Neural cell (in vitro differentiated cells): ENCODE measurements around the gene ADRA2A. TPM values are rescaled to one million over a fixed set of nuclear protein-coding genes. Genes with fewer than 3 reads are reported as not detected.

Source experiments
- H2AFZ ChIP-seq: fragments of 200-600, 300-800 bp; sonication (generic), shearing (Covaris generic); 2 replicates; pipeline ENCODE4 v1.6.0; 2014; ENCODE audit warnings: low read depth, mild to moderate bottlenecking, antibody characterized with exemption, low read length, moderate library complexity
- H3F3A ChIP-seq: fragments of 200-600 bp; shearing (Covaris generic); 2 replicates; pipeline ENCODE4 v1.6.1; 2016; ENCODE audit warnings: mild to moderate bottlenecking, moderate library complexity, mixed read lengths, antibody characterized with exemption, low read length; ENCODE audit not compliant: insufficient read depth, poor library complexity, severe bottlenecking
- H3K27ac ChIP-seq: fragments of 200-600, 300-800 bp; sonication (generic), shearing (Covaris generic); 2 replicates; pipeline ENCODE4 v1.5.1; 2014; ENCODE audit warnings: mild to moderate bottlenecking, low read length, moderate library complexity
- H3K27me3 ChIP-seq: fragments of 300-800, 200-600 bp; sonication (generic), shearing (Covaris generic); 2 replicates; pipeline ENCODE4 v1.6.0; 2014; ENCODE audit warnings: mild to moderate bottlenecking, low read depth, low read length, moderate library complexity; ENCODE audit not compliant: insufficient read depth
- H3K36me3 ChIP-seq: fragments of 300-800, 200-600 bp; sonication (generic), shearing (Covaris generic); 2 replicates; pipeline ENCODE4 v1.5.1; 2014; ENCODE audit warnings: mild to moderate bottlenecking, antibody characterized with exemption, low read length, moderate library complexity; ENCODE audit not compliant: insufficient read depth
- H3K4me2 ChIP-seq: fragments of 300-800, 200-600 bp; sonication (generic), shearing (Covaris generic); 2 replicates; pipeline ENCODE4 v1.6.0; 2014; ENCODE audit warnings: mild to moderate bottlenecking, low read length
- H3K4me3 ChIP-seq: fragments of 300-800, 200-600 bp; sonication (generic), shearing (Covaris generic); 2 replicates; pipeline ENCODE4 v1.5.1; 2014; ENCODE audit warnings: mild to moderate bottlenecking, low read length, moderate library complexity
- H3K79me2 ChIP-seq: fragments of 200-600 bp; shearing (Covaris generic); replicated peaks from 2 replicates; pipeline ENCODE4 v1.6.0; 2014; ENCODE audit warnings: mild to moderate bottlenecking, low read length, moderate library complexity; ENCODE audit not compliant: insufficient read depth
- H3K9ac ChIP-seq: fragments of 300-800, 200-600 bp; sonication (generic), shearing (Covaris generic); 2 replicates; pipeline ENCODE4 v1.6.1; 2016; ENCODE audit warnings: mild to moderate bottlenecking, low read length, mixed read lengths
- H3K9me2 ChIP-seq: fragments of 200-600 bp; shearing (Covaris generic); 2 replicates; pipeline ENCODE4 v1.6.1; 2016; ENCODE audit warnings: mild to moderate bottlenecking, low read length, mixed read lengths; ENCODE audit not compliant: insufficient read depth
- H3K9me3 ChIP-seq: fragments of 200-600, 300-800 bp; sonication (generic), shearing (Covaris generic); 2 replicates; pipeline ENCODE4 v1.6.1; 2016; ENCODE audit warnings: mild to moderate bottlenecking, mixed run types, low read length, moderate library complexity, mixed read lengths
- H4K20me1 ChIP-seq: fragments of 200-600 bp; shearing (Covaris generic); 2 replicates; pipeline ENCODE4 v1.6.1; 2016; ENCODE audit warnings: mild to moderate bottlenecking, mixed run types; ENCODE audit not compliant: insufficient read depth
- EP300 ChIP-seq: fragments of 450-650 bp; conservative IDR thresholded peaks from 2 replicates; pipeline ENCODE4 v1.6.1; 2014; ENCODE audit warnings: antibody characterized with exemption, mild to moderate bottlenecking, moderate library complexity; ENCODE audit not compliant: poor library complexity, severe bottlenecking
- EZH2 ChIP-seq: fragments of 200-600, 300-800 bp; shearing (Covaris generic), sonication (generic); IDR thresholded peaks from 2 replicates; pipeline ENCODE4 v1.6.1; 2014; ENCODE audit warnings: antibody characterized with exemption, low read length, borderline replicate concordance, mild to moderate bottlenecking; ENCODE audit not compliant: insufficient read depth, poor library complexity, severe bottlenecking
- MXI1 ChIP-seq: fragments of 450-650 bp; conservative IDR thresholded peaks from 2 replicates; pipeline ENCODE4 v1.6.1; 2014; ENCODE audit warnings: antibody characterized with exemption, mild to moderate bottlenecking; ENCODE audit not compliant: poor library complexity, severe bottlenecking
- POLR2AphosphoS5 ChIP-seq: IDR thresholded peaks from 2 replicates; pipeline ENCODE4 v1.6.1; 2012
- RAD21 ChIP-seq: fragments of 450-650 bp; conservative IDR thresholded peaks from 2 replicates; pipeline ENCODE4 v1.6.1; 2014; ENCODE audit warnings: antibody characterized with exemption, mild to moderate bottlenecking, moderate library complexity
- SMC3 ChIP-seq: fragments of 450-650 bp; conservative IDR thresholded peaks from 2 replicates; pipeline ENCODE4 v1.6.1; 2014; ENCODE audit warnings: antibody characterized with exemption, mild to moderate bottlenecking, moderate library complexity; ENCODE audit not compliant: poor library complexity
- TAF1 ChIP-seq: IDR thresholded peaks from 2 replicates; pipeline ENCODE4 v1.6.1; 2012; ENCODE audit warnings: low read depth
- polyA plus RNA-seq: library from polyadenylated mRNA; depleted of rRNA; stranded (reverse); fragments of >200 nt; gene quantifications from 2 replicates; pipeline ENCODE4 v1.2.3, GENCODE V29; 2014
- TF ChIP-seq, protein P1 (sequence below): fragments of 450-650 bp; IDR thresholded peaks from 2 replicates; pipeline ENCODE4 v1.5.1; 2014; ENCODE audit warnings: antibody characterized with exemption, mild to moderate bottlenecking, moderate library complexity; ENCODE audit not compliant: poor library complexity, severe bottlenecking
- TF ChIP-seq, protein P2 (sequence below): IDR thresholded peaks from 2 replicates; pipeline ENCODE4 v1.6.1; 2012; ENCODE audit warnings: borderline replicate concordance

Gene ADRA2A
- polyA plus RNA-seq, 1 donor from 2014 or later = 2.5 TPM

DNA sequence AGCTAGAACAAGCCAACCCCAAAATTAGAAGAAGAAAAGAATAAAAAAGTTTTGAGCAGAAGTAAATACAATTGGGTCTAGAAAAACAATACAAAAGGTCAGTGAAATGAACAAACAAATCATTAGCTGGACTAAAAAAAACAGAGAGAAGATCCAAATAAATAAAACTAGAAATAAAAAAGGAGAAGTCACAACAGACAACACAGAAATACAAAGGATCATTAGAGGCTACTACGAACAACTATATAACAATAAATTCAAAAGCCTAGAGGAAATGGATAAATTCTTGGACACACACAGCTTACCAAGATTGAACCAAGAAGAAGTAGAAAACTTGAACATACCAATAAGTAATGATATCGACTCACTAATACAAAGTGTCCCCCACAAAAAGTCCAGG is 13.4 kb upstream of the ADRA2A start:
- no peaks in the 10 kb centered on the region for H3K79me2 ChIP-seq
- no peaks in the 10 kb centered on the region for H3F3A ChIP-seq
- H3K36me3 ChIP-seq = no peaks in the 10 kb centered on the region
- H3K4me2 ChIP-seq = no peak overlapping the region
- no peaks in the 10 kb centered on the region for H3K27me3 ChIP-seq
- no peak overlapping the region for H3K4me3 ChIP-seq
- no peaks in the 10 kb centered on the region for H3K9me2 ChIP-seq
- no peaks in the 10 kb centered on the region for H4K20me1 ChIP-seq
- no peak overlapping the region for H3K9ac ChIP-seq
- no peak for TF ChIP-seq EZH2
- TF ChIP-seq SMC3 = no peak
- TF ChIP-seq POLR2AphosphoS5 = no peak
- TF ChIP-seq, protein P1, sequence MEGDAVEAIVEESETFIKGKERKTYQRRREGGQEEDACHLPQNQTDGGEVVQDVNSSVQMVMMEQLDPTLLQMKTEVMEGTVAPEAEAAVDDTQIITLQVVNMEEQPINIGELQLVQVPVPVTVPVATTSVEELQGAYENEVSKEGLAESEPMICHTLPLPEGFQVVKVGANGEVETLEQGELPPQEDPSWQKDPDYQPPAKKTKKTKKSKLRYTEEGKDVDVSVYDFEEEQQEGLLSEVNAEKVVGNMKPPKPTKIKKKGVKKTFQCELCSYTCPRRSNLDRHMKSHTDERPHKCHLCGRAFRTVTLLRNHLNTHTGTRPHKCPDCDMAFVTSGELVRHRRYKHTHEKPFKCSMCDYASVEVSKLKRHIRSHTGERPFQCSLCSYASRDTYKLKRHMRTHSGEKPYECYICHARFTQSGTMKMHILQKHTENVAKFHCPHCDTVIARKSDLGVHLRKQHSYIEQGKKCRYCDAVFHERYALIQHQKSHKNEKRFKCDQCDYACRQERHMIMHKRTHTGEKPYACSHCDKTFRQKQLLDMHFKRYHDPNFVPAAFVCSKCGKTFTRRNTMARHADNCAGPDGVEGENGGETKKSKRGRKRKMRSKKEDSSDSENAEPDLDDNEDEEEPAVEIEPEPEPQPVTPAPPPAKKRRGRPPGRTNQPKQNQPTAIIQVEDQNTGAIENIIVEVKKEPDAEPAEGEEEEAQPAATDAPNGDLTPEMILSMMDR = no peak
- TF ChIP-seq MXI1 = no peak
- TF ChIP-seq, protein P2, sequence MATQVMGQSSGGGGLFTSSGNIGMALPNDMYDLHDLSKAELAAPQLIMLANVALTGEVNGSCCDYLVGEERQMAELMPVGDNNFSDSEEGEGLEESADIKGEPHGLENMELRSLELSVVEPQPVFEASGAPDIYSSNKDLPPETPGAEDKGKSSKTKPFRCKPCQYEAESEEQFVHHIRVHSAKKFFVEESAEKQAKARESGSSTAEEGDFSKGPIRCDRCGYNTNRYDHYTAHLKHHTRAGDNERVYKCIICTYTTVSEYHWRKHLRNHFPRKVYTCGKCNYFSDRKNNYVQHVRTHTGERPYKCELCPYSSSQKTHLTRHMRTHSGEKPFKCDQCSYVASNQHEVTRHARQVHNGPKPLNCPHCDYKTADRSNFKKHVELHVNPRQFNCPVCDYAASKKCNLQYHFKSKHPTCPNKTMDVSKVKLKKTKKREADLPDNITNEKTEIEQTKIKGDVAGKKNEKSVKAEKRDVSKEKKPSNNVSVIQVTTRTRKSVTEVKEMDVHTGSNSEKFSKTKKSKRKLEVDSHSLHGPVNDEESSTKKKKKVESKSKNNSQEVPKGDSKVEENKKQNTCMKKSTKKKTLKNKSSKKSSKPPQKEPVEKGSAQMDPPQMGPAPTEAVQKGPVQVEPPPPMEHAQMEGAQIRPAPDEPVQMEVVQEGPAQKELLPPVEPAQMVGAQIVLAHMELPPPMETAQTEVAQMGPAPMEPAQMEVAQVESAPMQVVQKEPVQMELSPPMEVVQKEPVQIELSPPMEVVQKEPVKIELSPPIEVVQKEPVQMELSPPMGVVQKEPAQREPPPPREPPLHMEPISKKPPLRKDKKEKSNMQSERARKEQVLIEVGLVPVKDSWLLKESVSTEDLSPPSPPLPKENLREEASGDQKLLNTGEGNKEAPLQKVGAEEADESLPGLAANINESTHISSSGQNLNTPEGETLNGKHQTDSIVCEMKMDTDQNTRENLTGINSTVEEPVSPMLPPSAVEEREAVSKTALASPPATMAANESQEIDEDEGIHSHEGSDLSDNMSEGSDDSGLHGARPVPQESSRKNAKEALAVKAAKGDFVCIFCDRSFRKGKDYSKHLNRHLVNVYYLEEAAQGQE = no peak
- TF ChIP-seq TAF1 = no peak
- no peak for TF ChIP-seq RAD21
- no peak for TF ChIP-seq EP300
- no peak overlapping the region for H2AFZ ChIP-seq
- no peak overlapping the region for H3K27ac ChIP-seq
- H3K9me3 ChIP-seq = peaks cover 6% of the 10 kb centered on the region

DNA sequence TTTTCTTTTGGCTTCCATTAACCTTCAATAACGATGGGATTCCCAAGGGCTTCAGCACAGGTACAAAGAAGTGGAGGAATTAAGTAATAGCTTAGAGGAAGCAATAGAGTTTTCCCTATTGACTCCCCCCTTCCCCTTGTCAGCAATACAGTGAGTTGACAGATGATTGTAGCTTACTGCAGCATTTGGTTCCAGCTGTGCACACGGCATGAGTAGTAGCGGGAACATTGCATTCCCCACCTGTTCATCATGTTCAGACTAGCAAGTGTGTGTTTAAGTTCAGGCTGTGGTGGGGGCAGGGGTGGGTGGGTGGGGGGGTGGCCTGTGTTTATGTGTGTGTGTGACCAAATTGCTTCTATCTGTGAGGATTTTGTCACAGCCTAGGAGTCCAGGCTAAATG is 4.6 kb upstream of the ADRA2A start:
- Histone ChIP-seq H4K20me1 (no peaks in the 10 kb centered on the region), H3K27ac (no peak overlapping the region), H3K9me2 (no peaks in the 10 kb centered on the region), H3K27me3 (peaks cover 15% of the 10 kb centered on the region), H2AFZ (no peak overlapping the region), H3K4me3 (no peak overlapping the region), H3K4me2 (no peak overlapping the region), H3K36me3 (no peaks in the 10 kb centered on the region), H3K9me3 (no peaks in the 10 kb centered on the region), H3F3A (no peaks in the 10 kb centered on the region), H3K9ac (no peak overlapping the region), H3K79me2 (no peaks in the 10 kb centered on the region)
- TF ChIP-seq EP300 (peak; percentile 47), RAD21 (no peak), TAF1 (no peak), SMC3 (peak; percentile 4), POLR2AphosphoS5 (peak; percentile 77)
